Progenitor cell of endocrine pancreas (in vitro differentiated cells): ENCODE results near the gene AGBL5. TPM values are rescaled to one million over a fixed set of nuclear protein-coding genes. Genes with fewer than 3 reads are reported as not detected.
"Not testable (repeated sequence)": the region's sequence is repeated elsewhere in the genome, so short reads cannot be mapped to it uniquely, and the experiment has no call there.

Experiments used
- DNase-seq: peaks from one replicate; pipeline ENCODE4 v3.0.0; 2021; ENCODE audit warnings: low spot score; ENCODE audit not compliant: unreplicated experiment
- H3K27ac Mint-ChIP-seq: 2 replicates; pipeline ENCODE4 v1.8.0; 2021; ENCODE audit warnings: mild to moderate bottlenecking, moderate library complexity, mixed read lengths
- H3K27me3 Mint-ChIP-seq: 2 replicates; pipeline ENCODE4 v1.8.0; 2021; ENCODE audit warnings: mixed read lengths
- H3K36me3 Mint-ChIP-seq: 2 replicates; pipeline ENCODE4 v1.8.0; 2022; ENCODE audit warnings: mixed read lengths; ENCODE audit not compliant: insufficient read depth
- H3K4me1 Mint-ChIP-seq: 2 replicates; pipeline ENCODE4 v1.8.0; 2021; ENCODE audit warnings: low read depth, mixed read lengths
- H3K4me3 Mint-ChIP-seq: 2 replicates; pipeline ENCODE4 v1.8.0; 2021; ENCODE audit warnings: low read depth, mild to moderate bottlenecking, moderate library complexity, mixed read lengths
- H3K9me3 Mint-ChIP-seq: 2 replicates; pipeline ENCODE4 v1.8.0; 2021; ENCODE audit warnings: low read depth, mixed read lengths
- total RNA-seq: library from RNA; stranded (reverse); gene quantifications from 2 replicates; pipeline ENCODE4 v1.2.1, GENCODE V29; 2021
- TF ChIP-seq, protein P1 (sequence below): fragments of 200-600 bp; sonication (generic); IDR thresholded peaks from one replicate; pipeline ENCODE4 v1.5.0; 2021; ENCODE audit warnings: antibody characterized with exemption, mild to moderate bottlenecking; ENCODE audit not compliant: unreplicated experiment

AGBL5 gene
- total RNA-seq, 1 donor from 2014 or later = 60.2 TPM

DNA sequence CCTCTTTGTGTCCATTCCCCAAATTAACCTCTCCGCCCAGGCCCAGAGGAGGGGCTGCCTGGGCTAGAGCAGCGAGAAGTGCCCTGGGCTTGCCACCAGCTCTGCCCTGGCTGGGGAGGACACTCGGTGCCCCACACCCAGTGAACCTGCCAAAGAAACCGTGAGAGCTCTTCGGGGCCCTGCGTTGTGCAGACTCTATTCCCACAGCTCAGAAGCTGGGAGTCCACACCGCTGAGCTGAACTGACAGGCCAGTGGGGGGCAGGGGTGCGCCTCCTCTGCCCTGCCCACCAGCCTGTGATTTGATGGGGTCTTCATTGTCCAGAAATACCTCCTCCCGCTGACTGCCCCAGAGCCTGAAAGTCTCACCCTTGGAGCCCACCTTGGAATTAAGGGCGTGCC, 48.6 kb downstream of the AGBL5 start:
- peaks cover 14% of the 10 kb centered on the region for H3K27me3 Mint-ChIP-seq
- DNase-seq = no peak
- H3K27ac Mint-ChIP-seq = no peak overlapping the region
- no peaks in the 10 kb centered on the region for H3K9me3 Mint-ChIP-seq
- TF ChIP-seq, protein P1, sequence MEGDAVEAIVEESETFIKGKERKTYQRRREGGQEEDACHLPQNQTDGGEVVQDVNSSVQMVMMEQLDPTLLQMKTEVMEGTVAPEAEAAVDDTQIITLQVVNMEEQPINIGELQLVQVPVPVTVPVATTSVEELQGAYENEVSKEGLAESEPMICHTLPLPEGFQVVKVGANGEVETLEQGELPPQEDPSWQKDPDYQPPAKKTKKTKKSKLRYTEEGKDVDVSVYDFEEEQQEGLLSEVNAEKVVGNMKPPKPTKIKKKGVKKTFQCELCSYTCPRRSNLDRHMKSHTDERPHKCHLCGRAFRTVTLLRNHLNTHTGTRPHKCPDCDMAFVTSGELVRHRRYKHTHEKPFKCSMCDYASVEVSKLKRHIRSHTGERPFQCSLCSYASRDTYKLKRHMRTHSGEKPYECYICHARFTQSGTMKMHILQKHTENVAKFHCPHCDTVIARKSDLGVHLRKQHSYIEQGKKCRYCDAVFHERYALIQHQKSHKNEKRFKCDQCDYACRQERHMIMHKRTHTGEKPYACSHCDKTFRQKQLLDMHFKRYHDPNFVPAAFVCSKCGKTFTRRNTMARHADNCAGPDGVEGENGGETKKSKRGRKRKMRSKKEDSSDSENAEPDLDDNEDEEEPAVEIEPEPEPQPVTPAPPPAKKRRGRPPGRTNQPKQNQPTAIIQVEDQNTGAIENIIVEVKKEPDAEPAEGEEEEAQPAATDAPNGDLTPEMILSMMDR = no peak
- H3K4me1 Mint-ChIP-seq = peaks cover 6% of the 10 kb centered on the region
- H3K36me3 Mint-ChIP-seq = no peaks in the 10 kb centered on the region
- H3K4me3 Mint-ChIP-seq = no peak overlapping the region

DNA sequence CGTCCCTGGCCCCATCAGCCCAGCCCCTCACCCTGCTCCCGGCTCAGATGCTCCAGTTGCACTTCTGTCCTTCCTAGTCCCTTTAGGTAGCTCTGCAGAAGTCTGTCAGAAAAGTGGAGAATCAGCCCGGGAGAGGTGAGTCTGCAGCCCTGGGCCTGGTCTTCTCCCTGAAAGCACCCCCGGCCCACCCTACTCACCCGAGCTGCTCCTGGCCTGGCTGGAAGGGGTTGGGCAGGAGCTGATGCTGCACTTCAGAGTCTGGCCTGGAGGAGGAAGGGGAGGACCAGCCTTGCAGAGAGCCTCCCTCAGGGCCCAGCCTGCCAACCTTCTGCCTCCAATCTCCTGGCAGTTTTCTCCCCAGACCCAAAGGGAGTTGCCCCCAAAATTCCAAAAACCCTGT, 50.9 kb downstream of the AGBL5 start:
- DNase-seq = no peak
- Mint-ChIP-seq H3K4me3 (no peak overlapping the region), H3K36me3 (no peaks in the 10 kb centered on the region), H3K4me1 (no peaks in the 10 kb centered on the region), H3K27me3 (peaks cover 21% of the 10 kb centered on the region), H3K9me3 (no peaks in the 10 kb centered on the region), H3K27ac (no peak overlapping the region)
- TF ChIP-seq, protein P1 = no peak

DNA sequence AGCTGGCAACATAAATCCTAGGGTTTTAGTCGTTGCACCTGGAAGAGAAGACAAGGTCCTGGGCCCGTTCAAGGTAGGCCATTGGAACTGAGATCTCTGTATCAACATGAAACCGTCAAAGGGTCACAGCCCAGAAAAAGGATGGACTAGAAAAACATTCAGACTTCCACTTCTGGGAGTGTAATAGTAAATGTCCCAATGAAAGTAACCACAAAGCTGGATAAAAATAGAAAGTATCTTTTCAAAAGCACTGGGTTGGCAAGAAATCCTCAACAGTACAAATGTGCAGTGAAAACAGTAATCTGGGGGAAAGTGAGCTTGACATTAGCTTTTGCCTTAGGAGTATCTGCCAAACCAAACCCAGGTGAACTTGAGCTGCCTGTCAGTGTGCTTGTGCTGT, 54.5 kb downstream of the AGBL5 start:
- H3K9me3 Mint-ChIP-seq = no peaks in the 10 kb centered on the region

DNA sequence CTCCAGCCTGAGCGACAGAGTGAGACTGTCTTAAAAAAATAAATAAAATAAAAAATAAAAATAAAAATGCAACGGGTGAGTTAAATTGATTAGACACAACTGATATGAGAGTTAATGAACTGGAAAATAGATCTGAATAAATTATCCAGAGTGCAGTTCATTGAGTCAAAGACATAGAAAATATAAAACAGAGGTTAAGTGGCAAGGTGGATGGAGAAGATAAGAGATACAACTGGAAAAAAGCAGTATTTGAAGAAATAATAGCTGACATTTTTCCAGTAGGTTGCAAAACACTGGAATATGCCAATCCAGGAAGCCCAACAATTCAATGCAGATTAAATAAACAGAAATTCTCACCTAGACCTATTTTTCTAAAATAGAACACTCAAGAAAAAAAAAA, 56.8 kb downstream of the AGBL5 start:
- no peaks in the 10 kb centered on the region for H3K36me3 Mint-ChIP-seq

More for the DNA sequence above, 54.5 kb downstream of the AGBL5 start:
- H3K4me3 Mint-ChIP-seq = no peak overlapping the region
- DNase-seq = no peak
- no peaks in the 10 kb centered on the region for H3K36me3 Mint-ChIP-seq
- no peak overlapping the region for H3K27ac Mint-ChIP-seq
- TF ChIP-seq, protein P1 = no peak
- H3K4me1 Mint-ChIP-seq = no peaks in the 10 kb centered on the region
- H3K27me3 Mint-ChIP-seq = peaks cover 21% of the 10 kb centered on the region

DNA sequence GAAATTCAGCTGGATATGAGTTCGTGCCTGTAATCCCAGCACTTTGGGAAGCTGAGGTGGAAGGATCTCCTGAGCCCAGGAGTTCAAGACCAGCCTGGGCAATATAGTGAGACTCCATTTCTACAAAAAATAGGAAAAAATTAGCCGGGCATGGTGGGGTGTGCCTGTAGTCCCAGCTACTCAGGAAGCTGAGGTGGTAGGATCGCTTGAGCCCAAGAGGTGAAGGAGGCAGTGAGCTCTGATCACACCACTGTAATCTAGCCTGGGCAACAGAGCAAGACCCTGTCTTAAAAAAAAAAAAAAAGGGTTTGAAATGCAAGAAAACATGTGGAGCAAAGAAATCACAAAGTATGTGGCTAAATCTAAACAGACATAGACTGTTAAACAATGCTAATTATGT, 57.6 kb downstream of the AGBL5 start:
- Mint-ChIP-seq H3K36me3 (no peaks in the 10 kb centered on the region), H3K27ac (no peak overlapping the region), H3K27me3 (peaks cover 14% of the 10 kb centered on the region), H3K4me3 (no peak overlapping the region), H3K4me1 (no peaks in the 10 kb centered on the region), H3K9me3 (no peaks in the 10 kb centered on the region)
- TF ChIP-seq, protein P1 = no peak
- no peak for DNase-seq

More for the DNA sequence above, 56.8 kb downstream of the AGBL5 start:
- Mint-ChIP-seq H3K4me3 (no peak overlapping the region), H3K27ac (no peak overlapping the region), H3K9me3 (no peaks in the 10 kb centered on the region), H3K27me3 (peaks cover 16% of the 10 kb centered on the region), H3K4me1 (no peaks in the 10 kb centered on the region)
- TF ChIP-seq, protein P1 = no peak
- no peak for DNase-seq

DNA sequence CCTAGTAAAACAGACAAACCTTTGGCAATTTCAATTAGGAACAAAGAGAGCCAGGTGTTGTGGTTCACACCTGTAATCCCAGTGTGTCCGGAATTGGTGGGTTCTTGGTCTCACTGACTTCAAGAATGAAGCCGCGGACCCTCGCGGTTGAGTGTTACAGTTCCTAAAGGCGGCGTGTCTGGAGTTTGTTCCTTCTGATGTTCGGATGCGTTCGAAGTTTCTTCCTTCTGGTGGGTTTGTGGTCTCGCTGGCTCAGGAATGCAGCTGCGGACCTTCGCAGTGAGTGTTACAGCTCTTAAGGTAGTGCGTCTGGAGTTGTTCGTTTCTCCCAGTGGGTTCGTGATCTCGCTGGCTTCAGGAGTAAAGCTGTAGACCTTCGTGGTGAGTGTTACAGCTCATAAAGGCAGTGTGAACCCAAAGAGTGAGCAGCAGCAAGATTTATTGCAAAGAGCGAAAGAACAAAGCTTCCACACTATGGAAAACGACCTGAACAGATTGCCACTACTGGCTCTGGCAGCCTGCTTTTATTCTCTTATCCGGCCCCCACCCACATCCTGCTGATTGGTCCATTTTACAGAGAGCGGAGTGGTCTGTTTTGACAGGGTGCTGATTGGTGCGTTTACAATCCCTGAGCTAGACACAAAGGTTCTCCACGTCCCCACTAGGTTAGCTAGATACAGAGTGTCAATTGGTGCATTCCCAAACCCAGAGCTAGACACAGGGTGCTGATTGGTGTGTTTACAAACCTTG, 59.3 kb downstream of the AGBL5 start:
- H3K9me3 Mint-ChIP-seq, H3K27ac Mint-ChIP-seq, H3K4me1 Mint-ChIP-seq, H3K4me3 Mint-ChIP-seq, H3K36me3 Mint-ChIP-seq, DNase-seq: not testable (repeated sequence)
- peaks cover 19% of the 10 kb centered on the region for H3K27me3 Mint-ChIP-seq

- H3K27ac Mint-ChIP-seq, H3K4me1 Mint-ChIP-seq, H3K9me3 Mint-ChIP-seq, H3K36me3 Mint-ChIP-seq, DNase-seq, H3K4me3 Mint-ChIP-seq: not testable (repeated sequence)
- H3K27me3 Mint-ChIP-seq = peaks cover 15% of the 10 kb centered on the region
Measured at GRCh38 chr2:27111392-27112078, 60.1 kb downstream of the AGBL5 start.
